ENCODE measurements around the gene DPH5.

DNA sequence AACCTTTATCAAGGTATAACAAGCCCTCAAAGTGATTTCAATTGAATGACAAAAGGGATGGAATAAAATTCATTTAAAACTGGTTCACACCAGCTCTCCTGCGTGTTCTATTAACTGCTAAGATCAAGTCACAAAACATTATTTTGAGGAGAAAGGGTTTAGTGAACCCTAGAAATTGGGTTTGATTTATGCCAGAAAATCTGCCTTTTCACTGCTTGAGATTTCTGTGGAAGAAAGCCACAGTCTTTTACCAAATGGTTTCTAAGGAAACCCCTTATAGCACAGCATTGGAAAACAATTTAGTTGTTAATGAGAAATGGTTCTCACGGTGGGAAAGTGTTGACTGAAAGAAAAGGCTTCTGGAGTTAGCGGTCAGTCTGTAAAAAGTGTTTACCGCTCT lies 43.6 kb upstream of the DPH5 start:
- TF ChIP-seq, protein P1, sequence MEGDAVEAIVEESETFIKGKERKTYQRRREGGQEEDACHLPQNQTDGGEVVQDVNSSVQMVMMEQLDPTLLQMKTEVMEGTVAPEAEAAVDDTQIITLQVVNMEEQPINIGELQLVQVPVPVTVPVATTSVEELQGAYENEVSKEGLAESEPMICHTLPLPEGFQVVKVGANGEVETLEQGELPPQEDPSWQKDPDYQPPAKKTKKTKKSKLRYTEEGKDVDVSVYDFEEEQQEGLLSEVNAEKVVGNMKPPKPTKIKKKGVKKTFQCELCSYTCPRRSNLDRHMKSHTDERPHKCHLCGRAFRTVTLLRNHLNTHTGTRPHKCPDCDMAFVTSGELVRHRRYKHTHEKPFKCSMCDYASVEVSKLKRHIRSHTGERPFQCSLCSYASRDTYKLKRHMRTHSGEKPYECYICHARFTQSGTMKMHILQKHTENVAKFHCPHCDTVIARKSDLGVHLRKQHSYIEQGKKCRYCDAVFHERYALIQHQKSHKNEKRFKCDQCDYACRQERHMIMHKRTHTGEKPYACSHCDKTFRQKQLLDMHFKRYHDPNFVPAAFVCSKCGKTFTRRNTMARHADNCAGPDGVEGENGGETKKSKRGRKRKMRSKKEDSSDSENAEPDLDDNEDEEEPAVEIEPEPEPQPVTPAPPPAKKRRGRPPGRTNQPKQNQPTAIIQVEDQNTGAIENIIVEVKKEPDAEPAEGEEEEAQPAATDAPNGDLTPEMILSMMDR (IDR thresholded peaks at IDR 0.05) = no peak
- TF ChIP-seq POLR2A (IDR thresholded peaks at IDR 0.05) = no peak
